Renal cortex interstitium (tissue), 11 donors: Measurements from ENCODE around the gene CDKN2AIP. TPM values are rescaled to one million over a fixed set of nuclear protein-coding genes. Genes with fewer than 3 reads are reported as not detected.
A peak's percentile ranks its signal among the peaks of the same experiment; 100 is the strongest.
"Not testable (repeated sequence)": the region's sequence is repeated elsewhere in the genome, so short reads cannot be mapped to it uniquely, and the experiment has no call there.

Experiments
- DNase-seq, 11 donors: peaks; one replicate each; pipeline ENCODE4 v3.0.0-alpha.2; 2013; ENCODE audit warnings: low read depth in 9 of 11, low spot score in 4 of 11; ENCODE audit errors: extremely low read depth in 1 of 11
- polyA plus RNA-seq, 3 donors: library from polyadenylated mRNA; unstranded; fragments of 120-200 nt; gene quantifications; one replicate each; pipeline ENCODE4 v1.2.1, GENCODE V29; 2013; ENCODE audit not compliant: insufficient read length in 3 of 3

CDKN2AIP gene
- polyA plus RNA-seq, 3 donors, result 33.8 to 35.8 (median 35.7) TPM

GRCh38 chr4:183470821-183471220, 26.4 kb downstream of the CDKN2AIP start:
- DNase-seq, result no peak

- DNase-seq, result peak; percentile 41 to 86 (median 63)
Measured at GRCh38 chr4:183471946-183472708, 27.7 kb downstream of the CDKN2AIP start.

- DNase-seq, result no peak
Measured at GRCh38 chr4:183478123-183478522, 33.7 kb downstream of the CDKN2AIP start.

- no peak for DNase-seq
Measured at GRCh38 chr4:183478926-183479325, 34.5 kb downstream of the CDKN2AIP start.

- not testable (repeated sequence) for DNase-seq
Measured at GRCh38 chr4:183482515-183483095, 38.2 kb downstream of the CDKN2AIP start.

GRCh38 chr4:183483997-183484396, 39.6 kb downstream of the CDKN2AIP start:
- DNase-seq, result no peak

GRCh38 chr4:183485411-183486160, 41.1 kb downstream of the CDKN2AIP start:
- DNase-seq, result no peak

- DNase-seq, result no peak
Measured at GRCh38 chr4:183492791-183493222, 48.4 kb downstream of the CDKN2AIP start.

- DNase-seq, result no peak
Measured at GRCh38 chr4:183493246-183493645, 48.8 kb downstream of the CDKN2AIP start.

GRCh38 chr4:183495184-183495583, 50.7 kb downstream of the CDKN2AIP start:
- DNase-seq, result no peak

Other genes starting within 250 kb of the CDKN2AIP start
- gene CLDN22, start 124.4 kb upstream of the CDKN2AIP start, polyA plus RNA-seq, result 1 to 10 TPM in 1 of 3 donors, under 1 TPM in 2; 0.50 to 1.2 (median 0.85) TPM
- gene CLDN24, start 122.2 kb upstream of the CDKN2AIP start, polyA plus RNA-seq, result under 1 TPM in 1 of 3 donors, not detected in 2; 0.16 TPM
- gene ING2, start 60.4 kb downstream of the CDKN2AIP start, polyA plus RNA-seq, result 10 to 100 TPM; 19.9 to 27.7 (median 27.0) TPM
- 10 to 100 TPM; 30.3 to 40.8 (median 34.0) TPM for gene RWDD4, start 214.5 kb downstream of the CDKN2AIP start, polyA plus RNA-seq
- 10 to 100 TPM; 32.4 to 44.6 (median 42.1) TPM for gene TRAPPC11, start 214.7 kb downstream of the CDKN2AIP start, polyA plus RNA-seq